ENCODE data around the gene TADA3. TPM values are rescaled to one million over a fixed set of nuclear protein-coding genes. Genes with fewer than 3 reads are reported as not detected.

TADA3 gene
- total and polyA plus RNA-seq, 9 of the 15 experiments (the other 6 are each of a cell fraction or from before 2014, with no cell fraction given): 4.1 to 110 (median 74.8) TPM

DNA sequence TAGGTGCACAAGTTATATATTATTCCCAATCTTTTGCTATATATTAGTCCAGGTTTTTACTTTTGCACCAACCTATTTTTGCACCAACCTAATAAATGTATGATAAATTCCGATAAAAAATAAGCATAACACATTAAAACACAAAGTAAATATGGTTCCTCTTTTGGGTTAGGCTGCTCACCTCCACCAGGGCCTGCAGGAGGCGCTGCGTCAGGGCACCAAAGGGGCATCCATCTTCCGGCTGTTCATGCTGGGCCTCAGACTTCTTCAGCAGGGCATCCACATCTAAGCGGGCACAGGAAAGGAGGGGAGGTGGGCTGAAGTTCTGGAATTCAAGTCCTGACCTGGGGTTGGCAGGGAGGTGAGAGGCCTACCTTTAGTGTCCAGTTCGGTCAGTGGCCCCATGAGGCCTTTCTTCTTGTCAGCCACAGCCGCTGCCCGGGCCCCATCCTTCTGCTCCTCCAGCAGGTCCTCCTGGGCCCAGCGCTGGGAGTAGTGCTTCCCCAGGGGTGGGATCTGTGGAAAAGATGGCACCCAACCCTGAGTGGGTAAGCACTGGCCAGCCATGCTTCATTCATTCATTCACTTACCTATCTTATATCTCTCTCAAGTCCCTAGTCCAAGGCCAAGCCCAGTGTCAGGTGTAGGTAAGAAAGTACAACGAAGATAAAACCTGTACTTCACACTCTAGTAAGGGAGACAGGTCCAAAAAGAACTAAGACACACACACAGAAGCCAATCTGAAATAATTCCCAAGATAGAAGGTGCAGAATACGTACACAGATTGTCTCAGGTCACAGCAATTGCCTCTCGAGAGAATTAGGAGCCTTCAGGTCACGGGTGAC, 5.2 kb downstream of the TADA3 start:
- BruUV-seq (replicated peaks): no TSS peak
- DNase-seq (ENCODE audit: extremely low read depth in 1 of 4, low spot score in 3 of 4) (peak in 1 of 4 experiments; percentile 58), ATAC-seq (peak; percentile 70), FAIRE-seq (peak; percentile 26)
- CTCF ChIA-PET (ENCODE audit: low intra/inter-chr PET ratio): no interaction called here
- H3K4me1 ChIP-seq (replicated peaks in 1 of 2; ENCODE audit: control insufficient read depth in 2 of 2, insufficient read depth in 2 of 2, low read length in 2 of 2): peaks cover 43% of the 10 kb centered on the region in 2 experiments
- in situ Hi-C loops (cut with MboI) (no loop called here), intact Hi-C loops (cut with micrococcal nuclease) (no loop called here)
- H4K20me1 ChIP-seq (replicated peaks; ENCODE audit: control insufficient read depth, insufficient read depth, low read length): no peaks in the 10 kb centered on the region
- H3K4me2 ChIP-seq (ENCODE audit: insufficient read depth, low read length): peak overlapping the region; percentile 63; the same call in 1 of the 2 replicates
- H3K79me2 ChIP-seq (ENCODE audit: control insufficient read depth, insufficient read depth, low read length): peaks cover 19% of the 10 kb centered on the region
- no peaks in the 10 kb centered on the region for H3K9me3 ChIP-seq (replicated peaks; ENCODE audit: control insufficient read depth, insufficient read depth, low read depth, low read length)
- H3K27me3 ChIP-seq (ENCODE audit: control insufficient read depth in 2 of 2, insufficient read depth in 2 of 2, low read length in 2 of 2): no peaks in the 10 kb centered on the region
- H3K27ac ChIP-seq (ENCODE audit: extremely low read depth, low read depth, low read length): peak overlapping the region; percentile 56
- WGBS (ENCODE audit: insufficient coverage, low coverage, missing lambda C conversion rate): 63% methylated on average over 13 of the region's 13 CpGs
- no peaks in the 10 kb centered on the region for H3K9me1 ChIP-seq (ENCODE audit: control insufficient read depth, insufficient read depth, low read length)
- H2AFZ ChIP-seq (ENCODE audit: low read depth, low read length): no peak overlapping the region
- H3K9ac ChIP-seq (ENCODE audit: insufficient read depth in 1 of 2, low read depth in 2 of 2, low read length in 2 of 2): peak overlapping the region; percentile 9 to 27; a peak in 2 of 4 replicates
- peaks cover 71% of the 10 kb centered on the region for H3K36me3 ChIP-seq (ENCODE audit: control insufficient read depth, insufficient read depth, low read length)
- POLR2A ChIA-PET: interaction anchor here (0.5 to 2.0 kb wide), 4 partner anchors 9 to 942 kb away, joined by 3 to 12 read pairs (median 3); no protein-coding TSS in a partner anchor
- no peak overlapping the region for H3K4me3 ChIP-seq
- TF ChIP-seq FOXA3 (CRISPR knock-in tag; conservative IDR thresholded peaks at IDR 0.05 in 1 of 2, IDR thresholded peaks at IDR 0.05 in 1 of 2) (peak; percentile 41 to 91; a peak in 3 of 4 replicates), EHMT2 (IDR thresholded peaks at IDR 0.05) (peak; percentile 30; the same call in 1 of the 2 replicates), ZNF766 (CRISPR knock-in tag; conservative IDR thresholded peaks at IDR 0.05) (0 out of 2 replicates have a peak, but pooled peaks have one; percentile 11), ETS2 (tag; IDR thresholded peaks at IDR 0.05; ENCODE audit: borderline replicate concordance, poor library complexity, severe bottlenecking) (no peak), THRA (IDR thresholded peaks at IDR 0.05) (no peak), RNF2 (IDR thresholded peaks at IDR 0.05) (no peak), ZNF764 (CRISPR knock-in tag; IDR thresholded peaks at IDR 0.05; ENCODE audit: low read depth) (peak; percentile 96), POLR2G (IDR thresholded peaks at IDR 0.05; ENCODE audit: low read depth, low read length) (peak; percentile 52; the same call in 1 of the 2 replicates), C11orf30 (IDR thresholded peaks at IDR 0.05; ENCODE audit: low read depth) (no peak), ESRRA (IDR thresholded peaks at IDR 0.05; ENCODE audit: borderline replicate concordance, low read depth) (no peak), FOXK2 (conservative IDR thresholded peaks at IDR 0.05 in 1 of 2, IDR thresholded peaks at IDR 0.05 in 1 of 2; ENCODE audit: low read depth in 2 of 2) (peak; percentile 71 to 73), ZNF212 (CRISPR knock-in tag; IDR thresholded peaks at IDR 0.05) (no peak), ZNF121 (CRISPR knock-in tag; conservative IDR thresholded peaks at IDR 0.05) (no peak), HNRNPH1 (optimal IDR thresholded peaks at IDR 0.05; ENCODE audit: low read depth, low read length) (no peak), SREBF2 (CRISPR knock-in tag; IDR thresholded peaks at IDR 0.05) (no peak), CC2D1A (IDR thresholded peaks at IDR 0.05) (no peak), HOXB6 (CRISPR knock-in tag; IDR thresholded peaks at IDR 0.05; ENCODE audit: borderline replicate concordance) (no peak)
- TF ChIP-seq, protein P1, sequence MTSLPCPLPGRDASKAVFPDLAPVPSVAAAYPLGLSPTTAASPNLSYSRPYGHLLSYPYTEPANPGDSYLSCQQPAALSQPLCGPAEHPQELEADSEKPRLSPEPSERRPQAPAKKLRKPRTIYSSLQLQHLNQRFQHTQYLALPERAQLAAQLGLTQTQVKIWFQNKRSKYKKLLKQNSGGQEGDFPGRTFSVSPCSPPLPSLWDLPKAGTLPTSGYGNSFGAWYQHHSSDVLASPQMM (CRISPR knock-in tag; IDR thresholded peaks at IDR 0.05): no peak
- TF ChIP-seq, protein P2, sequence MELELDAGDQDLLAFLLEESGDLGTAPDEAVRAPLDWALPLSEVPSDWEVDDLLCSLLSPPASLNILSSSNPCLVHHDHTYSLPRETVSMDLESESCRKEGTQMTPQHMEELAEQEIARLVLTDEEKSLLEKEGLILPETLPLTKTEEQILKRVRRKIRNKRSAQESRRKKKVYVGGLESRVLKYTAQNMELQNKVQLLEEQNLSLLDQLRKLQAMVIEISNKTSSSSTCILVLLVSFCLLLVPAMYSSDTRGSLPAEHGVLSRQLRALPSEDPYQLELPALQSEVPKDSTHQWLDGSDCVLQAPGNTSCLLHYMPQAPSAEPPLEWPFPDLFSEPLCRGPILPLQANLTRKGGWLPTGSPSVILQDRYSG (tag; conservative IDR thresholded peaks at IDR 0.05; ENCODE audit: low read depth): 0 out of 2 replicates have a peak, but pooled peaks have one; percentile 40

All from K562 (cell line).